OCI-LY7 (cell line): Measurements from ENCODE around the gene APOC3. TPM values are rescaled to one million over a fixed set of nuclear protein-coding genes. Genes with fewer than 3 reads are reported as not detected.

Experiments used
- BruUV-seq: library from RNA; stranded (reverse); fragments of 400-500 nt; replicated peaks from 2 replicates; lab custom pipeline; 2021; lab: Mats Ljungman, UMichigan
- CTCF ChIA-PET: fragments of 300-600 bp; sonication (Branson Sonifier 250); formaldehyde crosslinking; loops from one replicate; lab custom pipeline; 2022; ENCODE audit warnings: antibody characterized with exemption; ENCODE audit not compliant: unreplicated experiment; lab: Charles Lee
- POLR2A ChIA-PET: fragments of 300-600 bp; sonication (Branson Sonifier 250); formaldehyde crosslinking; loops from one replicate; lab custom pipeline; 2022; ENCODE audit warnings: antibody characterized with exemption; lab: Charles Lee
- DNase-seq: peaks from one replicate; pipeline ENCODE4 v3.0.0-alpha.2; 2015; ENCODE audit warnings: low spot score
- H2AFZ ChIP-seq: fragments of 200-600 bp; sonication (generic), shearing (Covaris generic); 2 replicates; pipeline ENCODE4 v1.6.1; 2014; ENCODE audit warnings: mild to moderate bottlenecking, antibody characterized with exemption, low read length, moderate library complexity
- H3K27ac ChIP-seq: fragments of 200-600 bp; sonication (generic); 2 replicates; pipeline ENCODE4 v1.5.1; 2014; ENCODE audit warnings: mixed run types, low read depth, mild to moderate bottlenecking, moderate library complexity, low read length, inconsistent platforms; ENCODE audit not compliant: poor library complexity, severe bottlenecking
- H3K36me3 ChIP-seq: fragments of 200-600 bp; sonication (generic); 2 replicates; pipeline ENCODE4 v1.6.1; 2014; ENCODE audit warnings: mild to moderate bottlenecking, antibody characterized with exemption, low read length, moderate library complexity, mixed read lengths; ENCODE audit not compliant: insufficient read depth
- H3K4me1 ChIP-seq: fragments of 200-600 bp; sonication (generic); 2 replicates; pipeline ENCODE4 v1.5.1; 2014; ENCODE audit warnings: mild to moderate bottlenecking, low read length; ENCODE audit not compliant: insufficient read depth, poor library complexity, severe bottlenecking
- H3K4me2 ChIP-seq: fragments of 200-600 bp; sonication (generic); 2 replicates; pipeline ENCODE4 v1.6.1; 2014; ENCODE audit warnings: mild to moderate bottlenecking, low read length
- H3K4me3 ChIP-seq: fragments of 200-600 bp; sonication (generic); 2 replicates; pipeline ENCODE4 v1.5.1; 2014; ENCODE audit warnings: mild to moderate bottlenecking, low read depth, low read length; ENCODE audit not compliant: poor library complexity, severe bottlenecking
- H3K79me2 ChIP-seq: fragments of 200-600 bp; sonication (generic); 2 replicates; pipeline ENCODE4 v1.6.1; 2016; ENCODE audit warnings: low read depth, mild to moderate bottlenecking, low read length, moderate library complexity, mixed read lengths; ENCODE audit not compliant: insufficient read depth
- H3K9me2 ChIP-seq: fragments of 200-600 bp; sonication (generic); 2 replicates; pipeline ENCODE4 v1.6.1; 2016; ENCODE audit warnings: mild to moderate bottlenecking, low read length, mixed read lengths; ENCODE audit not compliant: insufficient read depth
- H3K9me3 ChIP-seq: fragments of 200-600 bp; sonication (generic); 2 replicates; pipeline ENCODE4 v1.6.1; 2014; ENCODE audit warnings: mild to moderate bottlenecking, mixed run types, low read length, mixed read lengths
- H4K20me1 ChIP-seq: fragments of 200-600 bp; sonication (generic); 2 replicates; pipeline ENCODE4 v1.6.1; 2014; ENCODE audit warnings: mild to moderate bottlenecking, antibody characterized with exemption, low read length, moderate library complexity, mixed read lengths; ENCODE audit not compliant: insufficient read depth
- EZH2phosphoT487 ChIP-seq: fragments of 200-600 bp; sonication (generic); IDR thresholded peaks from 2 replicates; pipeline ENCODE4 v1.6.1; 2018; ENCODE audit warnings: low read depth, borderline replicate concordance, mild to moderate bottlenecking, mixed run types, antibody characterized with exemption, low read length, moderate library complexity, mixed read lengths
- intact Hi-C: fragments of 100-400 bp; cut with micrococcal nuclease; formaldehyde crosslinking; loops from one replicate; pipeline ENCODE4 v1.10.0; 2022; ENCODE audit not compliant: unreplicated experiment
- total RNA-seq, 2 experiments: library from RNA; depleted of rRNA in 1 of 2; stranded (reverse); fragments of >200 nt in 1 of 2; shearing (Covaris generic) in 1 of 2; gene quantifications; 2 replicates each; pipeline ENCODE4 v1.2.3, GENCODE V29; 2014 to 2022
- TF ChIP-seq, protein P1 (sequence below): fragments of 200-600 bp; sonication (generic); conservative IDR thresholded peaks from 2 replicates; pipeline ENCODE4 v1.5.1; 2014; ENCODE audit warnings: mild to moderate bottlenecking, antibody characterized with exemption, low read length, moderate library complexity, mixed read lengths

The APOC3 gene
- total RNA-seq, 2 experiments from 2014 or later = not detected

DNA sequence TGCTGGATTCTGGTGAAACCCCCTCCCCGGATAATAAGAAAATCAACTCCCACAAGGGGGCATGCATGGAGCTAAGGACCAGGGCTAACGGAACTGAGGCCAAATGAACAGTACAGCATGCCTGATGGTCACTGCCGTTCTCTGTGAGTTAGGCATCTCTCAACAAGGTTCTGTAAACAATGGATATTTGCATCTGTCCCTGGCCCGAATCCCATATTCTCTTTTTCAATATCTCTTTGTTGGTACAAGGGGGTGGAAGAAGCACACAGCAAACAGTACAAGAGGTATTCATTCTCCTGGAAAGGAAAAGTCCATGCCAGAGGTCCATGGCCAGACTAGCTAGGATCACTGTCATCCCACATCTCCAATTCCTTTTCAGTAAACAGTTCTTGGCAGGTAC lies 39.9 kb downstream of the APOC3 start:
- H3K79me2 ChIP-seq = no peaks in the 10 kb centered on the region
- ChIA-PET POLR2A (no interaction called here), CTCF (no interaction called here)
- DNase-seq = no peak
- peaks cover 97% of the 10 kb centered on the region for H3K36me3 ChIP-seq
- intact Hi-C loops = no loop called here
- H3K9me2 ChIP-seq = no peaks in the 10 kb centered on the region
- no TSS peak for BruUV-seq
- H2AFZ ChIP-seq = no peak overlapping the region
- no peaks in the 10 kb centered on the region for H3K4me1 ChIP-seq
- no peak overlapping the region for H3K4me2 ChIP-seq
- TF ChIP-seq, protein P1, sequence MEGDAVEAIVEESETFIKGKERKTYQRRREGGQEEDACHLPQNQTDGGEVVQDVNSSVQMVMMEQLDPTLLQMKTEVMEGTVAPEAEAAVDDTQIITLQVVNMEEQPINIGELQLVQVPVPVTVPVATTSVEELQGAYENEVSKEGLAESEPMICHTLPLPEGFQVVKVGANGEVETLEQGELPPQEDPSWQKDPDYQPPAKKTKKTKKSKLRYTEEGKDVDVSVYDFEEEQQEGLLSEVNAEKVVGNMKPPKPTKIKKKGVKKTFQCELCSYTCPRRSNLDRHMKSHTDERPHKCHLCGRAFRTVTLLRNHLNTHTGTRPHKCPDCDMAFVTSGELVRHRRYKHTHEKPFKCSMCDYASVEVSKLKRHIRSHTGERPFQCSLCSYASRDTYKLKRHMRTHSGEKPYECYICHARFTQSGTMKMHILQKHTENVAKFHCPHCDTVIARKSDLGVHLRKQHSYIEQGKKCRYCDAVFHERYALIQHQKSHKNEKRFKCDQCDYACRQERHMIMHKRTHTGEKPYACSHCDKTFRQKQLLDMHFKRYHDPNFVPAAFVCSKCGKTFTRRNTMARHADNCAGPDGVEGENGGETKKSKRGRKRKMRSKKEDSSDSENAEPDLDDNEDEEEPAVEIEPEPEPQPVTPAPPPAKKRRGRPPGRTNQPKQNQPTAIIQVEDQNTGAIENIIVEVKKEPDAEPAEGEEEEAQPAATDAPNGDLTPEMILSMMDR = no peak
- no peak for TF ChIP-seq EZH2phosphoT487
- H3K9me3 ChIP-seq = no peaks in the 10 kb centered on the region
- no peak overlapping the region for H3K4me3 ChIP-seq
- H4K20me1 ChIP-seq = no peaks in the 10 kb centered on the region
- no peak overlapping the region for H3K27ac ChIP-seq

DNA sequence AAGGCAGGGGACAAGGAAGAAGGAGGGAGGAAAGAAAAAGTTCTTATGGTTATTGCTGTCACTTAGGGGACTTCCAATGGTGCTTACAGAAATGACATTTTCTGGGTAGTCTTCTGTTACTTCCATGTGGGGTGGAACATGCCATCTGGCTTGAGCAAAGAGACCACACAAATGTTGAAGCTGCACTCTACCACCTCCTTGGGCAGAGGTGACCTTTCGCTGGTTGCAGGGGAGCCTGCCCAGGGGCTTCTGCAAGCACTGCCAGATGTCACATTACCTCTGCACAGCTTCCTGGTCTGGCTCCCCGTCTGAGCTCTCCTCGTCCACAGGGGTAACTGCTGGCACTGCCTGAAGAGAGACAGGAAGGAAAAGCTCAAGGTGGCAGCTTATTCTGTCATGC lies 40.3 kb downstream of the APOC3 start:
- no TSS peak for BruUV-seq
- CTCF ChIA-PET = no interaction called here

DNA sequence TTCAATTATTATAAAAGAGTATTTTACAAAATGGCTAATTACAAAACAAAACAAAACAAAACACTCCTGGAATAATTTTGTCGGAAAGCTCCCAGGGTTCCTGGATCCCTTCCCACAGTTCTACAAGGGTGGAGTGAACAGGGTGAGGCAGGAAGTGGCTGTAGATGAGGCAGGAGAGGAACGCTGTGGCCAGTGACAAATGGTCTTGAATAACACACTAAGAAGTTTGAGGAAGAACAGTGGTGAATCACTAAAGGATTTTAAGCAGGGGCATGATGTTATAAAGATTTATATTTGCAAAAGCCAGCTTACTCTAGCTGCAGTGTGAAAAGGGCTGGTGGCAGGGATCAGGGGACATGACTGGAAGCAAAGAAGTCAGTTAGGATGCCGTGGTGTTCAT lies 41.5 kb downstream of the APOC3 start:
- POLR2A ChIA-PET = no interaction called here
- no peak for DNase-seq
- no peak overlapping the region for H3K4me2 ChIP-seq
- H3K27ac ChIP-seq = no peak overlapping the region
- no peaks in the 10 kb centered on the region for H4K20me1 ChIP-seq
- no peaks in the 10 kb centered on the region for H3K9me2 ChIP-seq
- no TSS peak for BruUV-seq
- intact Hi-C loops = no loop called here
- H3K4me1 ChIP-seq = no peaks in the 10 kb centered on the region
- H3K79me2 ChIP-seq = no peaks in the 10 kb centered on the region
- no peaks in the 10 kb centered on the region for H3K9me3 ChIP-seq
- H2AFZ ChIP-seq = no peak overlapping the region
- H3K4me3 ChIP-seq = no peak overlapping the region
- CTCF ChIA-PET = no interaction called here
- peaks cover 88% of the 10 kb centered on the region for H3K36me3 ChIP-seq
- TF ChIP-seq, protein P1 = no peak
- no peak for TF ChIP-seq EZH2phosphoT487

More for the DNA sequence above, 40.3 kb downstream of the APOC3 start:
- H3K36me3 ChIP-seq = peaks cover 97% of the 10 kb centered on the region
- H3K4me3 ChIP-seq = no peak overlapping the region
- TF ChIP-seq, protein P1 = no peak
- no peak for TF ChIP-seq EZH2phosphoT487
- H2AFZ ChIP-seq = no peak overlapping the region
- H3K27ac ChIP-seq = no peak overlapping the region
- intact Hi-C loops = no loop called here
- no peaks in the 10 kb centered on the region for H4K20me1 ChIP-seq
- H3K9me2 ChIP-seq = no peaks in the 10 kb centered on the region
- DNase-seq = no peak
- no peaks in the 10 kb centered on the region for H3K9me3 ChIP-seq
- H3K79me2 ChIP-seq = no peaks in the 10 kb centered on the region
- H3K4me1 ChIP-seq = no peaks in the 10 kb centered on the region
- POLR2A ChIA-PET = no interaction called here
- no peak overlapping the region for H3K4me2 ChIP-seq
